Progenitor cell of endocrine pancreas (in vitro differentiated cells): Measurements from ENCODE around the gene TLE1. TPM values are rescaled to one million over a fixed set of nuclear protein-coding genes. Genes with fewer than 3 reads are reported as not detected.

ENCODE experiments used
- total RNA-seq: library from RNA; stranded (reverse); gene quantifications from 2 replicates; pipeline ENCODE4 v1.2.1, GENCODE V29; 2021

Gene TLE1
- total RNA-seq, 1 donor from 2014 or later, result 68.7 TPM

Other genes with a start within 250 kb of the TLE1 start
- gene SPATA31D4, start 238.9 kb upstream of the TLE1 start, total RNA-seq, result not detected in 2 replicates